Fibroblast of mammary gland (primary cell): ENCODE results near the gene CFAP61.

Source experiments
- DNase-seq: peaks from one replicate; pipeline ENCODE4 v3.0.0-alpha.2; 2010; ENCODE audit warnings: low read depth
- H3K4me3 ChIP-seq: 2 replicates; pipeline ENCODE4 v1.5.1; 2011; ENCODE audit warnings: low read depth, mild to moderate bottlenecking, low read length, moderate library complexity; ENCODE audit not compliant: control insufficient read depth
- CTCF ChIP-seq: conservative IDR thresholded peaks from 2 replicates; pipeline ENCODE4 v1.5.1; 2011; ENCODE audit warnings: low read depth, low read length, inconsistent platforms; ENCODE audit not compliant: control insufficient read depth, insufficient read depth

Gene CFAP61

GRCh38 chr20:20060234-20060998 lies 8.1 kb downstream of the CFAP61 start:
- no peak for DNase-seq
- H3K4me3 ChIP-seq: no peak overlapping the region
- no peak for TF ChIP-seq CTCF

DNA sequence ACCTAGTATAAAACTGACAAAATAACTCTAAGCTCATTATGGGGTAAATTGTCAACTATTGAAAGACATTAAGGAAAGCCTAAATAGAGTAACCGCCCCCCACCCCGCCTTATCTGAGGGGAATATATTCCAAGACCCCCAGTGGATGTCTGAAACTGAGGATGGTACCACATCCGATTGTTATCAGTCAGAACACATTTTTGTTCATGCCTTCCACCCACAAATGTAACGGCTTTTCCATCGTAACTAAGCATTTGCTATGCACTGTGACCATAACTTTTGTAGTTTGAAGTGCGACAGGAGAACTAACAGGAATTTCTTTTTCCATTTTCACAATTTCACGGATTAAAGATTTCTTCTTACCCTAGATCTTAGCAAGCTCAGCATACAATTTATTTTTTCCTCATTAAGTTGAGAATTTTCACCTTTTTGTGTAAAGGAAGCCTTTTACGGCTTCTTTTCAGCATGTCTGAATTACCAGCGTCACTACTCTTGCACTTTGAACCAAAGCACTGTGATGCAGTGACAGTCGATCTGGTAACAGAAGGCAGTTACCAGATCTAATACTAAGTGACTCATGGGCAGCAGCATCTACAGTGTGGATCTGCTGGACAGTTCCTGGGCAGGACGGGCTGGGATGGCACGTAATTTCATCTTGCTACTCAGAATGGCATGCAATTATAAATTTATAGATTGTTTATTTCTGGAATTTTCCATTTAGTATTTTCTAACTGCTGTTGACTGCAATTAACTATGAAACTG lies 11.8 kb downstream of the CFAP61 start:
- no peak for TF ChIP-seq CTCF
- no peak for DNase-seq
- H3K4me3 ChIP-seq: no peak overlapping the region

- no peak for DNase-seq
- no peak for TF ChIP-seq CTCF
- H3K4me3 ChIP-seq: no peak overlapping the region
Measured at GRCh38 chr20:20065361-20065760, 13.0 kb downstream of the CFAP61 start.

- no peak for DNase-seq
- H3K4me3 ChIP-seq: no peak overlapping the region
- no peak for TF ChIP-seq CTCF
Measured at GRCh38 chr20:20070871-20071726, 18.8 kb downstream of the CFAP61 start.

DNA sequence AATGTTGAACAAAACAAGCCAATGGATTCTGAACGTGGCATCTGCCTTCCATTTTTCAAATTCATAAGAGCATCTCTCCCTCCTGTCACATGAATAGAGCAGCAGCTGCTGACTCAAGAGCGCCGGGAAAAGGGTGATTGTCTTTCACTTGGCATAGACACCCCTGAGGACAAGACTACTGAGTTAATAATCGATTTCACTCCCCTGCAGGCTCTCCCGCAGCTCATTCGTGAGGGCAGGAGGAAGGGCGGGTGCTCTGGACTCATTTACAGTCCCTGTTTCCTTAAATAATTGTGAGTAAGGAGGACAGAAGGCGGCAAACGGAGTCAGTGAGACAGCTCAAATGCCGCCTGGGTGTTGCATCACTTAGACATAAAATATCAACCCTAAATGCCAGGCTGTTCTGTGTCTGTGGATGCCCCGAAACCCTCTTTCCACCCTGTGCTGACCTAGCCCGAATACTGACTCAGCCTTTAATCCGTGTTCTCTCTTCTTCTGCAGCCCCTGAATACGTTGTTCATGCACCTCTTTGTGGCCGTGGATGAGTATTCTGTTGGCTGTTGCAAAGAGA lies 21.6 kb downstream of the CFAP61 start:
- no peak for TF ChIP-seq CTCF
- no peak for DNase-seq
- H3K4me3 ChIP-seq: no peak overlapping the region

DNA sequence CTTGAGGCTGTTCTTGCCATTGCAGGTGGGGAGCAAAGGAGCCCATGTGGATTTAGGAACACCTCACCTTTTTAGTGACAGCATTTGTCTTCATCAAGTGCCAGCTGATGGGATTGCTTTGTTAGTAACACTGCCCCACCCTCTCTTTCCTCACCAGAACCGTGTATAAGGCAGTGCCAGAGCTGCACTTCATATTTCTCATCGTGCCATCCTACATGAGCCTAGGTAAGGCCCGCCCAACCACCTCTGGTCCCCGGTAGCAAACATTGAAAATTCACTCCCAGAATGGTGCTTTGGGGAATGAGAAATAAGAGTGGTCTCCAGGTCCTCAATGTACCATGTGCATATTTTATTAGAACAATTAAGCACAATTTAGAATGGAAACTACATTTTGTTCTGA lies 22.7 kb downstream of the CFAP61 start:
- H3K4me3 ChIP-seq: no peak overlapping the region
- TF ChIP-seq CTCF: no peak
- DNase-seq: no peak
